ENCODE measurements around the gene NRF1.

GRCh38 chr7:129688503-129689222 is 77.1 kb downstream of the NRF1 start:
- TF ChIP-seq CTCF (conservative IDR thresholded peaks at IDR 0.05) (no peak), ZFX (IDR thresholded peaks at IDR 0.05) (no peak)
